T-helper 1 cell treated with Interleukin-12 subunit alpha and Interleukin-12 subunit beta and Interleukin-4 antibody, amounts not matched to agents 30 ng/mL and 1 ng/mL, for 36 hours (primary cell): Measurements from ENCODE around the gene BCL2A1. TPM values are rescaled to one million over a fixed set of nuclear protein-coding genes. Genes with fewer than 3 reads are reported as not detected.
"Not testable (repeated sequence)": the region's sequence is repeated elsewhere in the genome, so short reads cannot be mapped to it uniquely, and the experiment has no call there.

Experiments
- intact Hi-C: fragments of 100-400 bp; cut with micrococcal nuclease; formaldehyde crosslinking; loops from one replicate; pipeline ENCODE4 v1.15.1; 2024
- total RNA-seq: library from RNA; stranded (reverse); gene quantifications from 2 replicates; pipeline ENCODE4 v1.2.3, GENCODE V29; 2022

The BCL2A1 gene
- total RNA-seq, 1 donor from 2014 or later: 32.8 TPM

- intact Hi-C loops: not testable (repeated sequence)
Measured at GRCh38 chr15:79962921-79963320, 8.1 kb downstream of the BCL2A1 start.

- intact Hi-C loops: no loop called here
Measured at GRCh38 chr15:79962178-79962577, 8.8 kb downstream of the BCL2A1 start.

GRCh38 chr15:79960502-79961212, 10.3 kb downstream of the BCL2A1 start:
- intact Hi-C loops: no loop called here

- intact Hi-C loops: no loop called here
Measured at GRCh38 chr15:79957741-79958140, 13.3 kb downstream of the BCL2A1 start.

- intact Hi-C loops: no loop called here
Measured at GRCh38 chr15:79956354-79956939, 14.5 kb downstream of the BCL2A1 start.

GRCh38 chr15:79954661-79955060, 16.3 kb downstream of the BCL2A1 start:
- intact Hi-C loops: no loop called here

- intact Hi-C loops: no loop called here
Measured at GRCh38 chr15:79953951-79954444, 17.0 kb downstream of the BCL2A1 start.

- intact Hi-C loops: no loop called here
Measured at GRCh38 chr15:79952329-79952728, 18.7 kb downstream of the BCL2A1 start.

- intact Hi-C loops: no loop called here
Measured at GRCh38 chr15:79950247-79950646, 20.7 kb downstream of the BCL2A1 start.

GRCh38 chr15:79948761-79949160, 22.2 kb downstream of the BCL2A1 start:
- intact Hi-C loops: no loop called here

GRCh38 chr15:79948095-79948695, 22.8 kb downstream of the BCL2A1 start:
- intact Hi-C loops: no loop called here

- intact Hi-C loops: no loop called here
Measured at GRCh38 chr15:79947009-79947408, 24.0 kb downstream of the BCL2A1 start.

- intact Hi-C loops: no loop called here
Measured at GRCh38 chr15:79944622-79945021, 26.4 kb downstream of the BCL2A1 start.

- intact Hi-C loops: no loop called here
Measured at GRCh38 chr15:79943820-79944219, 27.2 kb downstream of the BCL2A1 start.

GRCh38 chr15:79942741-79943481, 28.1 kb downstream of the BCL2A1 start:
- intact Hi-C loops: no loop called here

GRCh38 chr15:79939399-79939798, 31.6 kb downstream of the BCL2A1 start:
- intact Hi-C loops: no loop called here

- intact Hi-C loops: no loop called here
Measured at GRCh38 chr15:79938143-79938542, 32.9 kb downstream of the BCL2A1 start.

- intact Hi-C loops: not testable (repeated sequence)
Measured at GRCh38 chr15:79935556-79936201, 35.3 kb downstream of the BCL2A1 start.

GRCh38 chr15:79933231-79933630, 37.8 kb downstream of the BCL2A1 start:
- intact Hi-C loops: no loop called here

- intact Hi-C loops: no loop called here
Measured at GRCh38 chr15:79932447-79932846, 38.5 kb downstream of the BCL2A1 start.

- intact Hi-C loops: no loop called here
Measured at GRCh38 chr15:79930516-79930915, 40.5 kb downstream of the BCL2A1 start.
